Esophagus muscularis mucosa (tissue), 4 donors: Measurements from ENCODE around the gene MZF1. TPM values are rescaled to one million over a fixed set of nuclear protein-coding genes. Genes with fewer than 3 reads are reported as not detected.

ENCODE experiments used
- DNase-seq: peaks from one replicate; pipeline ENCODE4 v3.0.0-alpha.2; 2017; ENCODE audit errors: extremely low spot score
- H3K27ac ChIP-seq, 4 donors: fragments of 200-600 bp; sonication (generic); replicated peaks in 1 of 4; 1 replicate in 3 of 4; 2 replicates in 1 of 4; pipeline ENCODE4 v1.5.1; 2016 to 2019; ENCODE audit warnings: mild to moderate bottlenecking in 1 of 4
- H3K27me3 ChIP-seq, 4 donors: fragments of 200-600 bp; sonication (generic); one replicate each; pipeline versions ENCODE4 v1.5.1 to v1.6.0; 2016 to 2019
- H3K36me3 ChIP-seq, 4 donors: fragments of 200-600 bp; sonication (generic); one replicate each; pipeline ENCODE4 v1.5.1; 2016 to 2019
- H3K4me1 ChIP-seq, 4 donors: fragments of 200-600 bp; sonication (generic); one replicate each; pipeline ENCODE4 v1.5.1; 2016 to 2019
- H3K4me3 ChIP-seq, 4 donors: fragments of 200-600 bp; sonication (generic); 1 replicate in 2 of 4; 2 replicates in 2 of 4; pipeline ENCODE4 v1.5.1; 2016 to 2019; ENCODE audit warnings: mild to moderate bottlenecking in 4 of 4, moderate library complexity in 1 of 4
- H3K9me3 ChIP-seq, 4 donors: fragments of 200-600 bp; sonication (generic); 1 replicate in 3 of 4; 2 replicates in 1 of 4; pipeline ENCODE4 v1.5.1; 2016 to 2019
- CTCF ChIP-seq, 3 experiments: fragments of 200-600 bp in 2 of 3; fragments of 450-650 bp in 1 of 3; sonication (generic) in 2 of 3; IDR thresholded peaks; one replicate each; pipeline ENCODE4 v1.5.1; 2017 to 2019; ENCODE audit warnings: antibody characterized with exemption in 3 of 3, mild to moderate bottlenecking in 2 of 3, moderate library complexity in 1 of 3
- EP300 ChIP-seq: sonication (generic); formaldehyde crosslinking; IDR thresholded peaks from one replicate; pipeline ENCODE4 v1.6.1; 2017; ENCODE audit warnings: antibody characterized with exemption
- POLR2A ChIP-seq: fragments of 450-650 bp; IDR thresholded peaks from one replicate; pipeline ENCODE4 v1.6.1; 2017; ENCODE audit warnings: antibody characterized with exemption, moderate library complexity, mild to moderate bottlenecking, low read depth
- POLR2AphosphoS5 ChIP-seq, 2 donors: sonication (generic); formaldehyde crosslinking; IDR thresholded peaks; one replicate each; pipeline ENCODE4 v1.6.1; 2017; ENCODE audit warnings: antibody characterized with exemption in 2 of 2
- WGBS: methylation state at CpG from one replicate; pipeline ENCODE4 v1.1.5; 2018; 5-methylcytosine and 5-hydroxymethylcytosine counted together
- intact Hi-C: fragments of 100-400 bp; cut with DNase I; formaldehyde crosslinking; loops from one replicate; pipeline ENCODE4 v1.15.1; 2023
- total RNA-seq, 4 donors: library from RNA; depleted of rRNA; stranded (reverse); fragments of >200 nt; gene quantifications; one replicate each; pipeline versions ENCODE4 v1.1.0 to v1.2.1, GENCODE V29; 2016

Gene MZF1
- total RNA-seq, 4 donors from 2014 or later: 20.5 to 29.3 (median 22.4) TPM

- Histone ChIP-seq H3K27me3 (no peaks in the 10 kb centered on the region), H3K4me1 (peaks cover 34 to 57% (median 45%) of the 10 kb centered on the region in 4 donors), H3K4me3 (no peak overlapping the region), H3K27ac (no peak overlapping the region), H3K36me3 (peaks cover 57 to 80% (median 75%) of the 10 kb centered on the region in 4 donors), H3K9me3 (no peaks in the 10 kb centered on the region)
- intact Hi-C loops: no loop called here
- TF ChIP-seq CTCF (IDR thresholded peaks at IDR 0.05) (no peak), POLR2A (no peak), EP300 (no peak), POLR2AphosphoS5 (IDR thresholded peaks at IDR 0.05) (no peak)
- WGBS: 86% methylated on average over 8 of the region's 13 CpGs
- no peak for DNase-seq
Observed at GRCh38 chr19:58550362-58551122, 22.6 kb downstream of the MZF1 start.

GRCh38 chr19:58549664-58550361 is 23.3 kb downstream of the MZF1 start:
- intact Hi-C loops: no loop called here
- Histone ChIP-seq H3K4me3 (no peak overlapping the region), H3K27ac (no peak overlapping the region), H3K36me3 (peaks cover 57 to 82% (median 74%) of the 10 kb centered on the region in 4 donors), H3K4me1 (peaks cover 35 to 59% (median 47%) of the 10 kb centered on the region in 4 donors), H3K27me3 (no peaks in the 10 kb centered on the region), H3K9me3 (no peaks in the 10 kb centered on the region)
- WGBS: 92% methylated on average over 11 of the region's 11 CpGs
- TF ChIP-seq POLR2AphosphoS5 (IDR thresholded peaks at IDR 0.05) (no peak), EP300 (no peak), CTCF (IDR thresholded peaks at IDR 0.05) (no peak), POLR2A (no peak)
- DNase-seq: no peak

GRCh38 chr19:58548859-58549663 is 24.1 kb downstream of the MZF1 start:
- TF ChIP-seq EP300: no peak
- no peak for TF ChIP-seq POLR2A
- TF ChIP-seq CTCF (IDR thresholded peaks at IDR 0.05): no peak
- no peak for TF ChIP-seq POLR2AphosphoS5 (IDR thresholded peaks at IDR 0.05)
- Histone ChIP-seq H3K36me3 (peaks cover 57 to 82% (median 74%) of the 10 kb centered on the region in 4 donors), H3K27me3 (no peaks in the 10 kb centered on the region), H3K9me3 (no peaks in the 10 kb centered on the region), H3K4me3 (no peak overlapping the region), H3K4me1 (peaks cover 31 to 55% (median 43%) of the 10 kb centered on the region in 4 donors), H3K27ac (no peak overlapping the region)
- intact Hi-C loops: no loop called here
- WGBS: 87% methylated on average over 16 of the region's 20 CpGs
- DNase-seq: no peak

- Histone ChIP-seq H3K36me3 (peaks cover 56 to 70% (median 66%) of the 10 kb centered on the region in 4 donors), H3K27ac (no peak overlapping the region), H3K4me3 (no peak overlapping the region), H3K9me3 (no peaks in the 10 kb centered on the region), H3K4me1 (peaks cover 29 to 50% (median 36%) of the 10 kb centered on the region in 4 donors), H3K27me3 (peaks cover 0 to 2% (median 0%) of the 10 kb centered on the region in 4 donors)
- WGBS: 82% methylated on average over 18 of the region's 18 CpGs
- DNase-seq: no peak
- intact Hi-C loops: no loop called here
- TF ChIP-seq CTCF (IDR thresholded peaks at IDR 0.05) (no peak), POLR2AphosphoS5 (IDR thresholded peaks at IDR 0.05) (no peak), EP300 (no peak), POLR2A (no peak)
Observed at GRCh38 chr19:58547323-58548312, 25.5 kb downstream of the MZF1 start.
